Parathyroid adenoma (tissue), 2 donors: ENCODE data around the gene CYP2R1.
"Not testable (repeated sequence)": the region's sequence is repeated elsewhere in the genome, so short reads cannot be mapped to it uniquely, and the experiment has no call there.

Experiments
- H2AFZ ChIP-seq: fragments of 300-600 bp; sonication (generic); one replicate; pipeline ENCODE4 v1.7.0; 2017; ENCODE audit warnings: antibody characterized with exemption, mild to moderate bottlenecking
- H3K27ac ChIP-seq: fragments of 300-600 bp; sonication (generic); one replicate; pipeline ENCODE4 v1.7.0; 2017
- H3K27me3 ChIP-seq: fragments of 300-600 bp; sonication (generic); one replicate; pipeline ENCODE4 v1.7.0; 2017; ENCODE audit warnings: low read length; ENCODE audit not compliant: control insufficient read depth, insufficient read depth
- H3K36me3 ChIP-seq: fragments of 300-600 bp; sonication (generic); one replicate; pipeline ENCODE4 v1.7.0; 2017; ENCODE audit warnings: low read length; ENCODE audit not compliant: control insufficient read depth, insufficient read depth
- H3K4me1 ChIP-seq: fragments of 300-600 bp; sonication (generic); one replicate; pipeline ENCODE4 v1.7.0; 2017; ENCODE audit warnings: control low read depth
- H3K4me2 ChIP-seq: fragments of 300-600 bp; sonication (generic); one replicate; pipeline ENCODE4 v1.7.0; 2017; ENCODE audit warnings: low read length
- H3K4me3 ChIP-seq: fragments of 300-600 bp; sonication (generic); one replicate; pipeline ENCODE4 v1.7.0; 2017; ENCODE audit warnings: low read depth, low read length
- H3K79me2 ChIP-seq: fragments of 300-600 bp; sonication (generic); one replicate; pipeline ENCODE4 v1.7.0; 2017; ENCODE audit warnings: control low read depth
- H3K9ac ChIP-seq: fragments of 300-600 bp; sonication (generic); one replicate; pipeline ENCODE4 v1.7.0; 2017; ENCODE audit warnings: mild to moderate bottlenecking
- H3K9me3 ChIP-seq: fragments of 300-600 bp; sonication (generic); one replicate; pipeline ENCODE4 v1.7.0; 2017; ENCODE audit warnings: low read length; ENCODE audit not compliant: control insufficient read depth
- TF ChIP-seq, protein P1 (sequence below): fragments of 300-600 bp; sonication (generic); IDR thresholded peaks from one replicate; pipeline ENCODE4 v1.7.0; 2017; ENCODE audit warnings: antibody characterized with exemption, mild to moderate bottlenecking
- donor health status: primary hyperparathyroidism.

CYP2R1 gene

DNA sequence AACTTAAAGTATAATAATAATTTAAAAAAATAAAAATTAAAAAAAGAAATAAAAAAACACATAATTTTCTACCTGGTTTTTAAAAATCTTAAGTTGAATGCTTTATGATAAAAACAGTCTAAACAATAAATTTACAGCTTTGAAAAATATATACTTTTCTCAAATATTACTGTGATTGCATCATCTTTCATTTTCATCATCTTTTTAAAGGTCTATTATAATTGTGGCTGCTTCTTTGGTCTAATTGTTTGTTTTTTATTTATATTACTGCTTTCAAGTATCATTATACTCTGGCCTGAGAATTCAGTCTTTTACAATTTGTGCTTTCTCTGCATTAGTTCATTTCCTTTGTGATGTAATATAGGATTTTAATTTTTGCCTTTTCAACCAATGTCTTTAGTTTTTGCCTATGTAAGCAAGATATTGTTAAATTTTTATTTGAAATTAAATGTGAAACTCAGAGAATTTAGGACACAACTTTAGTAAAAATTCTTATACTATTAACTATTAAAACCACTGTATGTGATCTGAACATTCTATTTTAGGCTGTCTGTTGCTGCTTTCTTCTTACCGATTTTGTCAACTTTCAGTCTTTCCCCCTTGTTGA, 7.3 kb downstream of the CYP2R1 start:
- Histone ChIP-seq H3K4me2 (no peak overlapping the region), H3K27me3 (no peaks in the 10 kb centered on the region)
- TF ChIP-seq, protein P1, sequence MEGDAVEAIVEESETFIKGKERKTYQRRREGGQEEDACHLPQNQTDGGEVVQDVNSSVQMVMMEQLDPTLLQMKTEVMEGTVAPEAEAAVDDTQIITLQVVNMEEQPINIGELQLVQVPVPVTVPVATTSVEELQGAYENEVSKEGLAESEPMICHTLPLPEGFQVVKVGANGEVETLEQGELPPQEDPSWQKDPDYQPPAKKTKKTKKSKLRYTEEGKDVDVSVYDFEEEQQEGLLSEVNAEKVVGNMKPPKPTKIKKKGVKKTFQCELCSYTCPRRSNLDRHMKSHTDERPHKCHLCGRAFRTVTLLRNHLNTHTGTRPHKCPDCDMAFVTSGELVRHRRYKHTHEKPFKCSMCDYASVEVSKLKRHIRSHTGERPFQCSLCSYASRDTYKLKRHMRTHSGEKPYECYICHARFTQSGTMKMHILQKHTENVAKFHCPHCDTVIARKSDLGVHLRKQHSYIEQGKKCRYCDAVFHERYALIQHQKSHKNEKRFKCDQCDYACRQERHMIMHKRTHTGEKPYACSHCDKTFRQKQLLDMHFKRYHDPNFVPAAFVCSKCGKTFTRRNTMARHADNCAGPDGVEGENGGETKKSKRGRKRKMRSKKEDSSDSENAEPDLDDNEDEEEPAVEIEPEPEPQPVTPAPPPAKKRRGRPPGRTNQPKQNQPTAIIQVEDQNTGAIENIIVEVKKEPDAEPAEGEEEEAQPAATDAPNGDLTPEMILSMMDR: no peak

DNA sequence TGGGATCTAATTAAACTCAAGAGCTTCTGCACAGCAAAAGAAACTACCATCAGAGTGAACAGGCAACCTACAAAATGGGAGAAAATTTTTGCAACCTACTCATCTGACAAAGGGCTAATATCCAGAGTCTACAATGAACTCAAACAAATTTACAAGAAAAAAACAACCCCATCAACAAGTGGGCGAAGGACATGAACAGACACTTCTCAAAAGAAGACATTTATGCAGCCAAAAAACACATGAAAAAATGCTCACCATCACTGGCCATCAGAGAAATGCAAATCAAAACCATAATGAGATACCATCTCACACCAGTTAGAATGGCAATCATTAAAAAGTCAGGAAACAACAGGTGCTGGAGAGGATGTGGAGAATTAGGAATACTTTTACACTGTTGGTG, 8.3 kb downstream of the CYP2R1 start:
- not testable (repeated sequence) for H3K27me3 ChIP-seq, H3K27ac ChIP-seq, H3K4me3 ChIP-seq, H3K4me1 ChIP-seq, H3K9ac ChIP-seq, H3K36me3 ChIP-seq, H3K4me2 ChIP-seq, H3K79me2 ChIP-seq, H2AFZ ChIP-seq, H3K9me3 ChIP-seq

More for the DNA sequence above, 7.3 kb downstream of the CYP2R1 start:
- no peak overlapping the region for H3K9ac ChIP-seq
- H3K36me3 ChIP-seq: no peaks in the 10 kb centered on the region
- H3K9me3 ChIP-seq: no peaks in the 10 kb centered on the region
- no peaks in the 10 kb centered on the region for H3K79me2 ChIP-seq
- no peak overlapping the region for H3K27ac ChIP-seq
- H3K4me3 ChIP-seq: no peak overlapping the region
- no peak overlapping the region for H2AFZ ChIP-seq
- no peaks in the 10 kb centered on the region for H3K4me1 ChIP-seq

DNA sequence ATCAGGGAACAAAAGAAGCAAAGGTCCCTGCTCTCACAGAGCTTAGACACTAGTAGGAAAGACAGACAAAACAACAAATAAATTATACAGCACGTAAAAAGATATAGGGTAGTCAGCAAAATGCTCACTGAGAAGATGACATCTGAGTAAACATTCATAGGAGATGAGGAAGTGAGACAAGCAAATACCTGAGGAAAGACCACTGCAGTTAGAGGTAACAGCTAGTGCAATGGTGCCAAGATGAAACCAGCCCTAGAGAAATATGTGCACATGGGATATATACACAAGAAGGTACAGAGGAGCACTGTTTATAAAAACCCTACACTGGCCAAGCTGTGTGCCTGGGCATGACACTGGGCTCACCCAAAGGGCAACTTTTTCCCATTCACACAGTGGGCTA, 9.8 kb downstream of the CYP2R1 start:
- Histone ChIP-seq H2AFZ (no peak overlapping the region), H3K4me1 (no peaks in the 10 kb centered on the region), H3K9ac (no peak overlapping the region), H3K79me2 (no peaks in the 10 kb centered on the region), H3K36me3 (no peaks in the 10 kb centered on the region), H3K4me3 (no peak overlapping the region), H3K27ac (no peak overlapping the region), H3K9me3 (no peaks in the 10 kb centered on the region), H3K27me3 (no peaks in the 10 kb centered on the region), H3K4me2 (no peak overlapping the region)
- TF ChIP-seq, protein P1: no peak

DNA sequence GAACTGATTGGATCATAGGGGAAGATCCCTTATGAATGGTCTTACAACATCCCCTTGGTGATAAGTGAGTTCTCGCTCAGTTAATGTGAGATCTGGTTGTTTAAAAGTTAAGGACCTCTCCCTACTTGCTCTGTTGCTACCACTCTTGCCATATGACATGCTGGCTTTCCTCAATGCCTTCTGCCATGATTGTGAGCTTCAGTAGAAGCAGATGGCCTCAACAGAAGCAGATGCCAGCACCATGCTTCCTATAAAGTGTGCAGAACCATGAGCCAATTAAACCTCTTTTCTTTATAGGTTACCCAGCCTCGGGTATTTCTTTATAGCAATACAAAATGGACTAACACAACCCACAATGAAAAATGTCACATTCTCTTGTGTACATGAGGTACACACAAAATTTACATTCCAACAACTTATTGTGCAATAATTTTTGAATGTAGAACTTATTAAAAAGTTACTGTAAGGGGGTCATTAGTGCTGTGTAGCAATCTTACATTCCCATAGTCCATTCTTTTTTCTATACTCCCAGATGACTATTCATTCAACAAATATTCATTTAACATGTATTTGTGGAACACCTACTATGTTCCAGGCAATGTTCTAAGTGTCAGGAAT, 10.3 kb downstream of the CYP2R1 start:
- H3K9me3 ChIP-seq: no peaks in the 10 kb centered on the region
- H3K9ac ChIP-seq: no peak overlapping the region
- H3K27me3 ChIP-seq: no peaks in the 10 kb centered on the region
- H3K4me2 ChIP-seq: no peak overlapping the region
- no peak overlapping the region for H2AFZ ChIP-seq
- no peaks in the 10 kb centered on the region for H3K79me2 ChIP-seq
- no peaks in the 10 kb centered on the region for H3K4me1 ChIP-seq
- no peak overlapping the region for H3K27ac ChIP-seq
- no peaks in the 10 kb centered on the region for H3K36me3 ChIP-seq
- no peak overlapping the region for H3K4me3 ChIP-seq
- TF ChIP-seq, protein P1: no peak

DNA sequence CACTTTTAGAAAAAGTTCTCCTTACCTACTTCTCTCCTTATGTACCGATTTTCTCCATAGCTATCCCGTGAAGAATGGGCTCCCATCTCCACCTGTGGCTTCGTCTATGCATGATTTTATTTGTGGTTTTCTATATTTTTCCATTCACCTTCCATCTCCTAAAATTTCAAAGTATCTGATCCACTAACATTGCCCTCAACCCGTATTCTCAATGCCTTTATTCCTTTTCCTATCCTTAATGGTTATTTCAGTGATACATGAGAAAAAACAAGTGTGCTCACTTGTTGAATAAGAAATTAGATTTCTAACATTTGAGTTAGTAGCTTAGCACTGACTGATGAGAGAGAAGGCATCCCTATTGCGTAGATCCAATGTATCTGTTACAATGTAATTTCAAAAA, 16.9 kb downstream of the CYP2R1 start:
- Histone ChIP-seq H3K36me3 (no peaks in the 10 kb centered on the region), H3K79me2 (no peaks in the 10 kb centered on the region), H3K9ac (no peak overlapping the region), H3K4me2 (no peak overlapping the region), H2AFZ (no peak overlapping the region), H3K4me3 (no peak overlapping the region), H3K4me1 (no peaks in the 10 kb centered on the region), H3K9me3 (no peaks in the 10 kb centered on the region), H3K27me3 (no peaks in the 10 kb centered on the region), H3K27ac (no peak overlapping the region)
- TF ChIP-seq, protein P1: no peak
